DMS53 treated with DMSO at 0.1 percent for 48 hours (cell line): Measurements from ENCODE around the gene USE1.

ENCODE experiments used
- DNase-seq: peaks from one replicate; lab custom pipeline; 2025; ENCODE audit not compliant: unreplicated experiment; lab: John Stamatoyannopoulos, UW

The USE1 gene

DNA sequence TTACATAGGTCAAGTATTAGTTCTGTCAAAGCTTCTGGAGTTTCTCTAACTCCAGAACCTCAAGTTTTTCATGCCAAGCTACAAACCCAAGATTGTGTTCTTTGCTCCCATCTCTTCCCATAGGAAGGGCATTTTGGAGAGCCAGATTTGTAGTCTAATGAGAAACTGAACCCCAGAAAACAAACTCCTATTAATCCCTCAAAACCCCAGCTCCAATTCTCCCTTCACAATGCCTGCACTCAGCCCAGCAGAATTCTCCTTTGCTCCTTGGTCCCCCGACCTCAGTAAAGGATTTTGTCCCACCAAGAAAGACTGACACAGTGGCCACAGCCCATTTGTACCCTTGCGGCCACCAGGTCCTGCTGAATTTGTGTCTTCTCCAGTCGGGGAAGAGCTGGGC is 41.0 kb downstream of the USE1 start:
- DNase-seq, result no peak

DNA sequence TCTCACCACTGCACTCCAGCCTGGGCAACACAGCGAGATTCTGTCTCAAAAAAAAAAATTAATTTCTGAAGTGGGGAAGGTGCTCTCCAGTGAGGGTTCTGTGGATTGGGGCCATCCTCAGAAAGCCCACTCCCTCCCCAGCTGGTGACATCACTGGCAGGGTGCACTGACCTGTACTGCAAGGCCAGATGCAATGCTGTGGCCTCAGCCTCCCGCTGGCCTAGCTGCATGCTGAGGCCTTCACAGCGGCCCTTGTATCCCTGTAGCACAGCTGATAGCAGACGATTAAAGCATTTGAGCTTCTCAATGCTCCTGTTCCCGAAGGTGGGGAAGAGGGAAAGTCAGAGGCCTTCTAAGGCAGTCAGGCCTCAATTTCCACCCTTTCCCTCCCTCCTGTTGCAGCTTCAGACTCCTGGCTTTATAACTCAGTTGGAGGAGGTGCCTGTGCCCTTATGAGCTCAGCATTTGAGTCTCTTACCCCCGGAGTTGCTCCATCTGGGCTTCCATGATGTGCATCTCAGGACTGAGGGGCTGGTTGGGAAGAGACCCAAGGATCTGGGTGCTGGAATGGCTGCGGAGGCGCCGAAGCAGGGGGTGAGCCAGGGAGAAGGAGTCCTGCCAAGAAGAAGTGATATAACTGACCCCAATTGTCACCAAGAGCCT is 44.1 kb downstream of the USE1 start:
- no peak for DNase-seq

DNA sequence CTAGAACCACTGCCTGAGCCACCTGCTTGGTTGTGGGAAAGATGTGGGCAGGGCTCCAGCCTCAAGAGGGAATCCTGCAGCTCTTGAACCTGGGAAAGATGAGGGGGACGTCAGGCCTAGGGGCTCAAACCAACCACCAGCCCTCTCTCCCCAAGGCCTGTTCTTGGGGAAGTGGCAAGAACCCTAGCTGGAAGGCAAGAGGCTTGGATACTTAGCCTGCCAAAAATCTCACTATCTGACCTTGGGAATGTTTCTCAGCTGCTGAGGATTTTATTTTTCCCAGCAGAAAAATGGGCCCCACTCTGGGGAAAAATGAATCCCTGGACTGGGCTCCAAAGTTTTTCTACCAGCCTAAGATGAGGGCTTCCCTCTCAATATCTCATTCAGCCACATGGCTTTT is 44.8 kb downstream of the USE1 start:
- DNase-seq, result no peak

GRCh38 chr19:17260842-17261325 is 45.7 kb downstream of the USE1 start:
- DNase-seq, result peak; percentile 60

GRCh38 chr19:17262557-17262956 is 47.4 kb downstream of the USE1 start:
- DNase-seq, result no peak

- no peak for DNase-seq
Measured at GRCh38 chr19:17263712-17264640, 48.8 kb downstream of the USE1 start.

DNA sequence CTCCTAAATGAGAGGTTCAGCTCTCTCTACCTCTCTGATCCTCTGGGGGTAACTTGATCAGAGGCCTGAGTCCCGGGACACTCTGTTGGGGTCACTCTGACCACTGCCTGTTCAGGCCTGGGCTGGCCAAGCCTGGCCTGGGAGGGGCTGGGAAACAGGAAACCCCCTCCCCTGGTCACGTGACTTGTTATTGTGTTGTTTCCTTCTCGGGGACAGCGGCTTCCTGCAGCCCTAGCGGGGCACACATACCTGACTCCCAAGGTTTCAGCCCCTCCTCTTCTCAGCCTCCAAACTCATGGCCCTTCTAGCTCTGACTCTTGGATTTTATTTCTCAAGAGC is 49.5 kb downstream of the USE1 start, which contains the start of gene USHBP1:
USHBP1 (minus strand) TSS at position 105 of the 339 bp plus-strand sequence. CDS start 446 bp downstream, outside the sequence.
- no peak for DNase-seq

- DNase-seq, result no peak
Measured at GRCh38 chr19:17266026-17266425, 50.9 kb downstream of the USE1 start.

GRCh38 chr19:17266589-17266974 is 51.4 kb downstream of the USE1 start:
- DNase-seq, result no peak

DNA sequence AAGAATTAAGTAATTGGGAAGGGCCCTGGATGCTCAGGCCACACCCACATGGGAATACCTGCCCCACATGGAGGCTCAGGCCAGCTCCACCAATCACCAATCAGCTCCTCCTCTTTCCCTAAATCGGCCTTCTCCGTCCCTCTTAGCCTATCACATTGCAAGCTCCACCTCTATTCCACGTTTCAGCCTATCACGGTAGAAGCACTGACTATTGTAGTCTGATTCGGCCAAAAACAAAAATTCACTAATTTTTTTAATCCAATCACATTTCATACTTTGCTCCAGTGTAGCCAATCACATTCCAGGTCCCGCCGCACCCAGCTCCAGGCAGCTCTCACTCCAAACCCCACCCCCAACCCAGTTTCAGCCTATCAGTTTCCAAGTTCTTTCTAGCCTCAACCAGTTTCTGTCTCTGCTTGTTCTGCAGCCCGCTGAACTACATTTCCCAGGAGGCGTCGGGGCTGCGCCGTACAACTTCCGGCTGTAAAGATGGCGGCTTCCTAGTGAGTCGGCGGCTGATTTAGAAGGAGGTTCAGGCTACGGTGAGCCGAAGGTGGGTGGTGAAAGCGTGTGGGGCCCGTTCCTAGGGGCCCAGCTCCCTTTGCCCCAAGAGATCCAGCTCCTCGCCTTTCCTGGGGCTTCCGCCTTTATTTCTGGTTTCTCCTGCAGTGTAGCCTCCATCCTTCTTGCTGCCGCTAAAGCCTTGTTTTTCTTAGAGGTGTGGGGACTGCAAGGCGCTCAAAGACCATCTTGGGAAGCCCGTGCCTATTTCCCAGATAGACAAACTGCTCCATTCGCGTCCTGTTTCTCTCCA is 52.0 kb downstream of the USE1 start, which contains the start of gene BABAM1:
BABAM1 (plus strand) TSS at position 469 of the 814 bp plus-strand sequence. CDS start 1,364 bp downstream, outside the sequence.
- peak; percentile 92 for DNase-seq

DNA sequence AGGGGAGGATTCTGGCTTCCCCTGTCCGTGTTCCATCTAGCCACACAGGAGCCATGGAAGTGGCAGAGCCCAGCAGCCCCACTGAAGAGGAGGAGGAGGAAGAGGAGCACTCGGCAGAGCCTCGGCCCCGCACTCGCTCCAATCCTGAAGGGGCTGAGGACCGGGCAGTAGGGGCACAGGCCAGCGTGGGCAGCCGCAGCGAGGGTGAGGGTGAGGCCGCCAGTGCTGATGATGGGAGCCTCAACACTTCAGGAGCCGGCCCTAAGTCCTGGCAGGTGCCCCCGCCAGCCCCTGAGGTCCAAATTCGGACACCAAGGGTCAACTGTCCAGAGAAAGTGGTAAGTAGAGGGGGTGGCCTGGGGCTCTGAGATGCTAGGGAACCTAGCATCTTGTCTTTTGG is 53.6 kb downstream of the USE1 start:
- no peak for DNase-seq
